Stimulated activated CD4-positive, alpha-beta T cell treated with anti-CD3 and anti-CD28 coated beads, TNF-alpha, amount 100 ng/mL, for 1 hour (primary cell): ENCODE data around the gene ZDHHC17.

ENCODE experiments used
- DNase-seq, 3 donors: peaks; one replicate each; pipeline ENCODE4 v3.0.0-alpha.2; 2020; ENCODE audit warnings: low read depth in 3 of 3, low spot score in 1 of 3

The ZDHHC17 gene

DNA sequence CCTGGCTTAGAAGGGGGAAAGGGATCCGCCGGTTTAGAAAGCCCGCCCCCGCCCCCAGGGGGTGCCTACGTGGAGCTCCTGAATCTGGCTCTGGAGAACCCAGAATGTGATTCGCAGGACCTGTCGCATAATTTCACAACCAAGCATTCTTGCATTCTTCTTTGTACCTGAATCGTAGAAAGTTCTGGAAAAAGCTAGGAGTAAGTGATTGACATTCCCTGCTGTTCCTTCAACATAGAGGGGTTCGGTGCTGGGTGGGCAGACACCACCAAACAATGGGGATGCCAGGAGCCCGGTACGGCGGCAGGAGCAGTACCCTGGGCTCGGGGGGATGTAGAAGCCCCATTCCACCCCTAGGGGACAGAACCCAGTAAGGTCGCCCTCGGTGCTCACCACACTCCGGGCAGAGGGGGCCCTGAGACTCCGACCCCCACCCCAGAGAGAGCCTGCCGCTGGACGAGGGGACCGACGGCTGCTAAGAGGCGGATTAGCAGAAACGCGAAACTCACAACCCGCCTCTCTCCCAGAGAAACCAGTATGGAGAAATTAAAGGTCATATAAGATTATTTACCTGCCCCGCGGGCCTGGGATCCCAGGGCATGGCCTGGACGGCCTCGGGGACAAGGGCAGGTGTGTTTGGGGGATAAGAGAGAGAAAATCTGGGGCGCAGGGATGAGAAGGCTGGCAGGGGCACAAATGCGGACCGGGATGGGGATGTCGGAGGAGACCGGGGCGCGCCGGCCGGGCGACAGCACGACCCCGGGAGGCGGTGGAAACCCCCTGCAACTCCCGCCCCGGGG, 114.4 kb downstream of the ZDHHC17 start:
- peak in 1 of 3 donors; percentile 2 for DNase-seq

- DNase-seq: peak in 2 of 3 donors; percentile 10 to 50
Observed at GRCh38 chr12:76878899-76879709, 115.2 kb downstream of the ZDHHC17 start, which contains the start of gene CSRP2. Gene CSRP2, minus strand, starts transcription at chr12:76879019. Its CDS starts 12,759 bp downstream, at chr12:76866260.

DNA sequence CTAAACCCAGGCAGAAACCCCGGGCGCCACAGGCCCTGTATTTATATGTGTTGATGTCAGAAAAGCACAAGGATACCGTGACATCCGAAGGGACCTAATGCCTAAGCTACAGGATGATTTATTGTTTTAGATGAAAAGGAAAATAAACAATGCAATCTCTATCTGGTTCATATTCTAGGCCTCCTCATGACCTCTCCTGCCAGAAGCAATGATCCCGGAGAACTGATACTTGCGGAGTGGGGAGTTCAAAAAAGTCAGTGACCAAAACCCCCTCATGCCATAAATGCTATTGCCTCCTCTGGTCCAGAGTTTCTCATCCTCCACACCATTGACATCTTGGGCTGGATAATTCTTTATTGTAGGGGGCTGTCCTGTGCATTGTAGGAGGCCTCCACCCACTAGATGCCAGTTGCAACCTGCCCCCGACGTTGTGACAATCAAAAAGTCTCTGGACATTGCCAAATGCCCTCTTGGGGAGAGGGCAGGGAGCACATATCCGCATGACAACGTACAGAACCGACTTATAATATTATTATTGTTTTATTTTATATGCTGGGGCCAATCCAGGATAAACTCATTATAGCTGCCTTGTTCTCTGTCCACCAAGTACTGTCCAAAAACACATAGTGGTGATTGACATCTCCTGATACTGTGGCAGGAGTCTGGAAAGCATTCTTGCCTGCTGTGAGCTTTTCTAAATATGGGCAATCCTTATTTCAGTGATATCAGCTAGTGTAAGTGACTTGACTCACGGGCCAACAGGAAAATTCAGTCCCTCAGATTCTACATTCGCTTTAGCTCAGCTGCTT, 116.0 kb downstream of the ZDHHC17 start:
- DNase-seq: no peak

DNA sequence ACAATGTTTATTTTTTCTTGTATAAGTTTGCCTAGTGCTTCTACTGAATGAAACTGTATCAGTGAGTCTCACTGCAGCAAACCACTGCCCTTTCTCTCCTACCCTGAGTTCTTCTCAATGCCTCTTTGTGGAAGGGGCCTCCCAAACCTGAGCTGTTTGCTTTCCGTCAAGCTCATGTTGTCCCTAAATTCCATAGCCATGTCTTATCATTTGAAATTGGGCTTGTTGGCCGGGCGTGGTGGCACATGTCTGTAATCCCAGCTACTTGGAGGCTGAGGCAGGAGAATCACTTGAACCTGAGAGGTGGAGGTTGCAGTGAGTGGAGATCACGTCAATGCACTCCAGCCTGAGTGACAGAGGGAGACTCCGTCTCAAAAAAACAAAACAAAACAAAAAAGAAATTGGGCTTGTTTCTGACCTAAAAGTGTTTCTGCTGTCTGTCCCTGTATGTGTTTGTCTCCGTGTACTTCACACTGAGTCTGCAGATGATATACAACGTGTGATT, 116.7 kb downstream of the ZDHHC17 start:
- DNase-seq: no peak

GRCh38 chr12:76881142-76881541, 117.2 kb downstream of the ZDHHC17 start:
- no peak for DNase-seq

DNA sequence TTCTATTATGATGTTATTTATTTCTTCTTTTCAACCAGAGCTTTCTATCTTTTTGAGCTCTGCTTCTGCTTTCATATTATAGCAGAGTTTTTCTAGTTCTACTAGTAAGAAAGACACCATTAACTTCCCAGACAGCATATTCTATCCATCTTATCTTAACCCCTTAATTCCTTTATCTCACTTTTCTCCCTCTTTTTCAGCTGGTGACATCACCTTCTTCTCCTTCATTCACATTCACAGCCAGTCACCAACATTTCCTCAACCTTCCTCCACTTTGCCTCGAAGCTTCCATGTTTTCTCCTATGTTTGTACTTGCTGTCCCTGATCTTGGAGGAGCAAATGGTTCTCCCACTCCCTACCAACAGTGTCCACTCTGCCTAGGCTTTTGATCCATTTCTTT, 118.5 kb downstream of the ZDHHC17 start:
- DNase-seq: no peak

GRCh38 chr12:76883151-76883550, 119.2 kb downstream of the ZDHHC17 start:
- DNase-seq: no peak

DNA sequence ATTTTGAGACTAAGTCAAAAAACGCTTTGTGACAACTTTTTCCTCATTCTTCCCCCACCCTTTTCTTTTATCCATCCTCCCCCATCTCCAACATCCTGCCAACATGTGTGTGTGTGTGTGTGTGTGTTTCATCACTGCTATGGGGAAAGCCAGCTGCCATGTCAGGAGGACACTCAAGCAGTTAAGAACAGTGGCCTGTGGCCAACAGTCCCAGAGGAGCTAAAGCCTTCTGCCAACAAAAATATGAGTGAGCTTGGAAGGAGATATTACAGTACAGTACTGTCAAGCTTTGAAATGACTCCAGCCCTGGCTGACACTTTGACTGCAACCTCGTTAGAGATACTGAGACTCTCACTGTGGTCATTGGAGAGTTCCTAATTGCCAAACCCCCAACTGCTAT, 119.9 kb downstream of the ZDHHC17 start:
- DNase-seq: no peak

- DNase-seq: no peak
Observed at GRCh38 chr12:76888775-76889174, 124.9 kb downstream of the ZDHHC17 start.

DNA sequence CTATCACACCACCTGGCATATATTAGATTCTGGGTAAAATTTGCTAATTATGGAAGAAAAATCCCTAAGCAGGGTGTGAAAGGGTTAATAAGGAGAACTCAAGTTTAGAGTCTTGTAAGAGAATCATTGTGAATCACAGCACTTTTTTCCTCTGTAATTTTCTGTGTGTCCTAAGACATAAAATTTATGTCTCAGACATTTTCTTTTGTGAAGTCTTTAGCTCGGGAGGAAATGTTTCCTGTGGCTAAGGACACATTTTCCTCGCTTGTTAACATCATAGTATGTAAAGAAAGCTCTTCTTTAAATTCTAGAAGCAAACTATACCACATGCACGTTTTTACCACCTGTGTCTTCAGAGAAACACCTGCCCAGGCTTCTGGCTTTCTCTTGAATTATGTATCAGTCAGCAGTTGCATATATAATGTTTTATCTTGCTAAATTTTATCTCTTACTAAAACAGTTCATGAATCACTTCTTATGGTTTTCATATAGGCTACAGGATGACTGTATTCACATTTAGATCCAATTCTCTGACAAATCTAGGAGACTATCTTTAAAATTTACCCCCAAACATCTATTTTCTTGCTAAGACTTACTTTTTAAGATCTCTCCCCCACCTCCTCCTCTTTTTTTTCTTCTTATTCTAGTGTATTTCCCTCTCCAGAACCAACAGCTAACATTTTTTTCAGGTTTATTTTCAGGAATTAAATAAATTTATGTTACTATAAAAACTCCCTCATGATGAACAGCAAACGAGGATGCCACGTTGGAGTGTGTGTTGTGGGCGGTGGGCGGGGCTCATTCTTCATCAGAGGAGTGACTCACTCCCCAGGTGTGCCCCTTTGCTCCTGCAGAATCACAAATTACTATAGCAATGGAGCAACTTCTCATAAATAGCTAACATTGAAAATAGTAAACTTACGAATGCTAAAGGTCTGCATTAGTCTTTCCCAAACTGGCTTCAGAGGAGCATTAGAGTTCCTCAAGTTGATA, 126.5 kb downstream of the ZDHHC17 start:
- peak in 1 of 3 donors; percentile 55 for DNase-seq

GRCh38 chr12:76891609-76892008, 127.7 kb downstream of the ZDHHC17 start:
- DNase-seq: no peak

DNA sequence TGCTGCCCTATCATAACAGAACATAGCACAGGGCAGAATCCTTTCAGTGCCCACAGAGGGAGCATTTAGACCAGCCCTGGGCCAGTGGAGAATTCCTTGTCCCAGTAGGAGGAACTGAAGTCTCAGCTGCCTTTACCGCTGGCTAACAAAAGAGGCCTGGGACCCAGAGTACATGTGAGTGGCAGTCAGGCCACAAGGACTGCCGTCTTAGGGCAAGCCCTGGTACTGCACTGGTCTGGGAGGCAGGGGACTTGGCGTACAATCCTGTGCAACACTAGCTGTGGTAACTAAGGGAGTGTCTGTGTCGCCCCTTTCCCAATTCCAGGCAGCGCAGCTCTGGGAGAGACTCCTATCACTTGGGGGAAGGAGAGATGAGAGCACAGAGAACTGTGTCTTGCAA, 131.9 kb downstream of the ZDHHC17 start:
- no peak for DNase-seq

GRCh38 chr12:76896274-76896673, 132.4 kb downstream of the ZDHHC17 start:
- no peak for DNase-seq

GRCh38 chr12:76898442-76898841, 134.5 kb downstream of the ZDHHC17 start:
- DNase-seq: no peak

GRCh38 chr12:76899522-76899921, 135.6 kb downstream of the ZDHHC17 start:
- no peak for DNase-seq

GRCh38 chr12:76901628-76902380, 137.9 kb downstream of the ZDHHC17 start:
- DNase-seq: no peak
